ENCODE data around the gene TMEM123.

DNA sequence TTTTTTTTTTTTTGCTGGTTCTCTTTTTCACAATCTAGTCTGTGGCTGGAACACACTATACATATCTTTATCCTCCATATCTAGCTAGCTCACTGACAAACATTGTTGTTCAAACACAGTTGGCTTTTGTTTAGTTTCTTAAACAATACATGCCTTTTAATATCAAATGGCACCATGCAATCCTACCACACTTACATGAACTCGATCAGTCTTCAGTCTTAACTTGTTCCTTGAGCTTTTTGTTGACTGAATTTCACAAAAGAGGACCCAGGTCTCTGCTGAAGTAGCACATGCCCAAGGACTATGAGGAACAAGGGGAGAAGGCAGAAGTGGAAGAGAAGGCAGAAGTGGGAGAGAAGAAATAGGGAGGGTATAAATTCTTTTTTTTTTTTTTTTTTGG is 25.5 kb downstream of the TMEM123 start:
- TF ChIP-seq, protein P1, sequence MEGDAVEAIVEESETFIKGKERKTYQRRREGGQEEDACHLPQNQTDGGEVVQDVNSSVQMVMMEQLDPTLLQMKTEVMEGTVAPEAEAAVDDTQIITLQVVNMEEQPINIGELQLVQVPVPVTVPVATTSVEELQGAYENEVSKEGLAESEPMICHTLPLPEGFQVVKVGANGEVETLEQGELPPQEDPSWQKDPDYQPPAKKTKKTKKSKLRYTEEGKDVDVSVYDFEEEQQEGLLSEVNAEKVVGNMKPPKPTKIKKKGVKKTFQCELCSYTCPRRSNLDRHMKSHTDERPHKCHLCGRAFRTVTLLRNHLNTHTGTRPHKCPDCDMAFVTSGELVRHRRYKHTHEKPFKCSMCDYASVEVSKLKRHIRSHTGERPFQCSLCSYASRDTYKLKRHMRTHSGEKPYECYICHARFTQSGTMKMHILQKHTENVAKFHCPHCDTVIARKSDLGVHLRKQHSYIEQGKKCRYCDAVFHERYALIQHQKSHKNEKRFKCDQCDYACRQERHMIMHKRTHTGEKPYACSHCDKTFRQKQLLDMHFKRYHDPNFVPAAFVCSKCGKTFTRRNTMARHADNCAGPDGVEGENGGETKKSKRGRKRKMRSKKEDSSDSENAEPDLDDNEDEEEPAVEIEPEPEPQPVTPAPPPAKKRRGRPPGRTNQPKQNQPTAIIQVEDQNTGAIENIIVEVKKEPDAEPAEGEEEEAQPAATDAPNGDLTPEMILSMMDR (IDR thresholded peaks at IDR 0.05; ENCODE audit: extremely low read depth in 1 of 2, insufficient read depth in 1 of 2, low read depth in 1 of 2, low read length in 2 of 2) = no peak
- TF ChIP-seq JUN (IDR thresholded peaks at IDR 0.05; ENCODE audit: borderline replicate concordance, insufficient read depth, insufficient read length, low read depth) (no peak), EZH2 (IDR thresholded peaks at IDR 0.05; ENCODE audit: borderline replicate concordance, low read depth, low read length, severe bottlenecking) (no peak), POLR2A (IDR thresholded peaks at IDR 0.05; ENCODE audit: low read depth, low read length) (no peak)
- TF ChIP-seq, protein P2, sequence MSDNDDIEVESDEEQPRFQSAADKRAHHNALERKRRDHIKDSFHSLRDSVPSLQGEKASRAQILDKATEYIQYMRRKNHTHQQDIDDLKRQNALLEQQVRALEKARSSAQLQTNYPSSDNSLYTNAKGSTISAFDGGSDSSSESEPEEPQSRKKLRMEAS (IDR thresholded peaks at IDR 0.05; ENCODE audit: insufficient read depth, insufficient read length) = no peak
